CD4-positive, CD25-positive, alpha-beta regulatory T cell (primary cell): ENCODE results near the gene NID1. TPM values are rescaled to one million over a fixed set of nuclear protein-coding genes. Genes with fewer than 3 reads are reported as not detected.

ENCODE experiments used
- ATAC-seq, 2 donors: fragments of 150-1000 bp; cut with Tn5 transposase; one replicate each; pipeline ENCODE4 v1.10.0; 2021; ENCODE audit warnings: low read depth in 2 of 2, moderate number of reproducible peaks in 2 of 2, moderate library complexity in 1 of 2
- DNase-seq, 3 donors: peaks; one replicate each; pipeline versions ENCODE4 v3.0.0 to v3.0.0-alpha.2; 2012 to 2022; ENCODE audit warnings: mixed read lengths in 1 of 3
- H3K27ac ChIP-seq: one replicate; pipeline ENCODE4 v1.7.0; 2013; ENCODE audit warnings: mild to moderate bottlenecking, low read length; ENCODE audit not compliant: insufficient read depth, poor library complexity, severe bottlenecking
- H3K27me3 ChIP-seq: one replicate; pipeline ENCODE4 v1.7.0; 2013; ENCODE audit warnings: low read length; ENCODE audit not compliant: control insufficient read depth, insufficient read depth
- H3K36me3 ChIP-seq: one replicate; pipeline ENCODE4 v1.7.0; 2013; ENCODE audit warnings: mild to moderate bottlenecking, low read length, moderate library complexity; ENCODE audit not compliant: control insufficient read depth, insufficient read depth
- H3K4me1 ChIP-seq: 2 replicates; pipeline ENCODE4 v1.7.0; 2013; ENCODE audit warnings: mild to moderate bottlenecking, low read length; ENCODE audit not compliant: insufficient read depth, control insufficient read depth, poor library complexity, severe bottlenecking
- H3K4me3 ChIP-seq: one replicate; pipeline ENCODE4 v1.7.0; 2013; ENCODE audit warnings: low read depth, mild to moderate bottlenecking, low read length, moderate library complexity
- H3K9me3 ChIP-seq, 2 experiments: 1 replicate in 1 of 2; 2 replicates in 1 of 2; pipeline ENCODE4 v1.7.0; 2013; ENCODE audit warnings: low read length in 2 of 2, mild to moderate bottlenecking in 1 of 2, moderate library complexity in 1 of 2; ENCODE audit not compliant: control insufficient read depth in 2 of 2
- H3K27ac Mint-ChIP-seq, 3 donors: one replicate each; pipeline ENCODE4 v1.8.0; 2020 to 2022; ENCODE audit warnings: mild to moderate bottlenecking in 3 of 3, mixed read lengths in 3 of 3, moderate library complexity in 2 of 3
- H3K27me3 Mint-ChIP-seq: one replicate; pipeline ENCODE4 v1.8.0; 2022; ENCODE audit warnings: mild to moderate bottlenecking, mixed read lengths
- H3K36me3 Mint-ChIP-seq: one replicate; pipeline ENCODE4 v1.8.0; 2020; ENCODE audit warnings: mixed read lengths
- H3K4me1 Mint-ChIP-seq, 4 donors: one replicate each; pipeline ENCODE4 v1.8.0; 2020 to 2022; ENCODE audit warnings: mixed read lengths in 4 of 4, mild to moderate bottlenecking in 1 of 4
- H3K4me3 Mint-ChIP-seq, 4 donors: one replicate each; pipeline ENCODE4 v1.8.0; 2020 to 2022; ENCODE audit warnings: mild to moderate bottlenecking in 4 of 4, mixed read lengths in 4 of 4, moderate library complexity in 3 of 4
- H3K9me3 Mint-ChIP-seq, 7 donors: one replicate each; pipeline ENCODE4 v1.8.0; 2020 to 2022; ENCODE audit warnings: mixed read lengths in 7 of 7, mild to moderate bottlenecking in 3 of 7, moderate library complexity in 2 of 7
- polyA plus RNA-seq, 4 donors: library from polyadenylated mRNA; unstranded; fragments of 300-500 nt; fragmentation: Illumina TruSeq; gene quantifications; one replicate each; pipeline ENCODE4 v1.2.3, GENCODE V29; 2021
- total RNA-seq: library from RNA; stranded (reverse); gene quantifications from one replicate; pipeline ENCODE4 v1.2.3, GENCODE V29; 2022

Gene NID1
- total RNA-seq (0.10 TPM), polyA plus RNA-seq (not detected)

- Mint-ChIP-seq H3K27me3 (peaks cover 61% of the 10 kb centered on the region), H3K4me1 (peaks cover 5 to 27% (median 20%) of the 10 kb centered on the region in 4 donors), H3K36me3 (peaks cover 3% of the 10 kb centered on the region), H3K9me3 (peaks cover 0 to 1% (median 0%) of the 10 kb centered on the region in 7 donors), H3K27ac (peak within 1 kb of the TSS in 1 of 3 donors; percentile 31), H3K4me3 (peak within 1 kb of the TSS in 3 of 4 donors; percentile 65 to 76 (median 74))
- Histone ChIP-seq H3K9me3 (no peaks in the 10 kb centered on the region), H3K27me3 (peaks cover 8% of the 10 kb centered on the region), H3K4me3 (no peak within 1 kb of the TSS), H3K27ac (no peak within 1 kb of the TSS), H3K36me3 (no peaks in the 10 kb centered on the region), H3K4me1 (peaks cover 25% of the 10 kb centered on the region)
- no peak for ATAC-seq
- no peak for DNase-seq
These were observed at the start of gene NID1 for GRCh38 chr1:236064674-236065508. Gene NID1, minus strand, starts transcription at chr1:236065090. Its CDS starts 11 bp downstream, at chr1:236065079.

GRCh38 chr1:236114076-236114747 lies 49.3 kb upstream of the NID1 start:
- no peaks in the 10 kb centered on the region for H3K4me1 ChIP-seq
- Mint-ChIP-seq H3K27me3 (peaks cover 13% of the 10 kb centered on the region), H3K27ac (no peak overlapping the region), H3K36me3 (no peaks in the 10 kb centered on the region), H3K4me1 (peaks cover 0 to 3% (median 1%) of the 10 kb centered on the region in 4 donors), H3K4me3 (no peak overlapping the region), H3K9me3 (no peaks in the 10 kb centered on the region)
- H3K36me3 ChIP-seq: no peaks in the 10 kb centered on the region
- no peak overlapping the region for H3K27ac ChIP-seq
- H3K27me3 ChIP-seq: no peaks in the 10 kb centered on the region
- no peaks in the 10 kb centered on the region for H3K9me3 ChIP-seq
- ATAC-seq (no peak), DNase-seq (no peak)
- no peak overlapping the region for H3K4me3 ChIP-seq

- DNase-seq (no peak), ATAC-seq (no peak)
- Histone ChIP-seq H3K27me3 (no peaks in the 10 kb centered on the region), H3K9me3 (no peaks in the 10 kb centered on the region), H3K4me1 (no peaks in the 10 kb centered on the region), H3K4me3 (no peak overlapping the region), H3K36me3 (no peaks in the 10 kb centered on the region), H3K27ac (no peak overlapping the region)
- Mint-ChIP-seq H3K4me3 (no peak overlapping the region), H3K4me1 (peaks cover 0 to 5% (median 2%) of the 10 kb centered on the region in 4 donors), H3K9me3 (no peaks in the 10 kb centered on the region), H3K36me3 (no peaks in the 10 kb centered on the region), H3K27ac (no peak overlapping the region), H3K27me3 (peaks cover 9% of the 10 kb centered on the region)
These were observed 48.6 kb upstream of the NID1 start for GRCh38 chr1:236113324-236114032.

GRCh38 chr1:236112332-236112627 lies 47.4 kb upstream of the NID1 start:
- Histone ChIP-seq H3K27ac (no peak overlapping the region), H3K27me3 (no peaks in the 10 kb centered on the region), H3K4me3 (no peak overlapping the region), H3K9me3 (no peaks in the 10 kb centered on the region), H3K36me3 (no peaks in the 10 kb centered on the region), H3K4me1 (no peaks in the 10 kb centered on the region)
- Mint-ChIP-seq H3K4me3 (no peak overlapping the region), H3K27me3 (peaks cover 4% of the 10 kb centered on the region), H3K4me1 (peaks cover 0 to 5% (median 2%) of the 10 kb centered on the region in 4 donors), H3K36me3 (no peaks in the 10 kb centered on the region), H3K27ac (no peak overlapping the region), H3K9me3 (no peaks in the 10 kb centered on the region)
- DNase-seq: no peak
- no peak for ATAC-seq

- Histone ChIP-seq H3K4me3 (no peak overlapping the region), H3K4me1 (no peaks in the 10 kb centered on the region), H3K27me3 (no peaks in the 10 kb centered on the region), H3K27ac (no peak overlapping the region), H3K9me3 (no peaks in the 10 kb centered on the region), H3K36me3 (no peaks in the 10 kb centered on the region)
- Mint-ChIP-seq H3K4me3 (no peak overlapping the region), H3K4me1 (peaks cover 0 to 11% (median 2%) of the 10 kb centered on the region in 4 donors), H3K36me3 (no peaks in the 10 kb centered on the region), H3K27me3 (peaks cover 4% of the 10 kb centered on the region), H3K27ac (no peak overlapping the region), H3K9me3 (no peaks in the 10 kb centered on the region)
- DNase-seq: no peak
- ATAC-seq: no peak
These were observed 46.8 kb upstream of the NID1 start for GRCh38 chr1:236111527-236112331.

- no peak for DNase-seq
- Histone ChIP-seq H3K4me3 (no peak overlapping the region), H3K27ac (no peak overlapping the region), H3K4me1 (no peaks in the 10 kb centered on the region), H3K9me3 (no peaks in the 10 kb centered on the region), H3K36me3 (no peaks in the 10 kb centered on the region), H3K27me3 (no peaks in the 10 kb centered on the region)
- no peak for ATAC-seq
- Mint-ChIP-seq H3K4me1 (peaks cover 0 to 13% (median 2%) of the 10 kb centered on the region in 4 donors), H3K36me3 (no peaks in the 10 kb centered on the region), H3K9me3 (no peaks in the 10 kb centered on the region), H3K27ac (no peak overlapping the region), H3K27me3 (peaks cover 4% of the 10 kb centered on the region), H3K4me3 (no peak overlapping the region)
These were observed 45.2 kb upstream of the NID1 start for GRCh38 chr1:236110137-236110536.

- H3K27me3 ChIP-seq: no peaks in the 10 kb centered on the region
- no peak overlapping the region for H3K27ac ChIP-seq
- ATAC-seq (no peak), DNase-seq (no peak)
- H3K4me1 ChIP-seq: no peaks in the 10 kb centered on the region
- no peak overlapping the region for H3K4me3 ChIP-seq
- peaks cover 9% of the 10 kb centered on the region for H3K27me3 Mint-ChIP-seq
- H3K4me3 Mint-ChIP-seq: no peak overlapping the region
- peaks cover 0 to 19% (median 4%) of the 10 kb centered on the region in 4 donors for H3K4me1 Mint-ChIP-seq
- H3K36me3 ChIP-seq: no peaks in the 10 kb centered on the region
- H3K27ac Mint-ChIP-seq: no peak overlapping the region
- H3K9me3 ChIP-seq: no peaks in the 10 kb centered on the region
- H3K36me3 Mint-ChIP-seq: no peaks in the 10 kb centered on the region
- no peaks in the 10 kb centered on the region for H3K9me3 Mint-ChIP-seq
These were observed 43.2 kb upstream of the NID1 start for GRCh38 chr1:236108027-236108648.
